Endometrial microvascular endothelial cells (primary cell): Measurements from ENCODE around the gene ECEL1. TPM values are rescaled to one million over a fixed set of nuclear protein-coding genes. Genes with fewer than 3 reads are reported as not detected.

Experiments used
- in situ Hi-C: cut with HindIII; loops from 2 replicates; pipeline ENCODE4 v1.10.0; 2017; ENCODE audit warnings: low sequenced_read_pairs, low pct_unique_long_range_greater_than_20kb; ENCODE audit errors: inconsistent ontology term
- total RNA-seq: library from RNA; depleted of rRNA; stranded (reverse); fragments of >200 nt; gene quantifications from one replicate; pipeline ENCODE4 v1.2.3, GENCODE V29; 2015; ENCODE audit errors: inconsistent ontology term

Gene ECEL1
- total RNA-seq, 1 donor from 2014 or later, result not detected

- in situ Hi-C loops, result no loop called here
Observed at GRCh38 chr2:232488097-232488711, 570 bp upstream of the ECEL1 start.

DNA sequence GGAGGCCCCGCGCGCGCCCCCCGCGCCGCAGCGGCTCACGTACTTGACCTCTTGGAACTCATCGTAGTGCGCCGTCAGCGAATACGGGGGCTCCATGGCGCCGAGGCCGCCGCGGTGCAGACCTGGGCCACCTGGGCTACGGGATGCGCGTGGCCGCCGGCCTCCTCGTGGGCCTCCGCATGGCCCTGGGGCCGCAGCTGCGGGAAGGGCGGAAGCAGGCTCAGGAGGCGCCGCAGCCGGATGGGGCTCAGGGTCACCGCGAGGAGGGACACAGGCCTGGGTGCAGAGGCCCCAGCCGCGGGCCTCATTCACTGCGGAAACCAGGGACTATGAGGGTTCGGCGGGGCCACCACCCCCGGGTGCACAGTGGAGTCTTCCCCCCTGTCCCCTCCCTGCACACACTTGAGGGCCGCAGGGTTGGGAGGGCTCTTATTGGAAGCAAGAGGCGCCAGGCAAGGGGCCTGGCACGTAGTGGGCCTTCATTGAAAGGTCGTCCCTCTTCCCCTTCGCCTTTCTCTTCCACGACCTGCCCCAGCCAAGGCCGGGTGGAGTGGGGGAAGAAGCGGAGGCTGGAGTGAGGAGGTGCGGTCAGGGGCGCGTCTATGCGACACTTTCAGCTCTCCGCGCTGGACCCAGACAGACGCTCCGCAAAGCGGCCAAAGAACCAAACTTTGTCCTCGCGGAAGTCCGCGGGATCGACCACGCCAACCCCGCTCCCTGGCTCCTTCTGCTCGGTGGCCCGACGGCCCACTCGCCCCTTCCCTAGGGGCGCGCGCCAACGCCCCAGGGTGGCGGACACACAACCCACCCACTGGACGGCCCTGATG is 863 bp downstream of the ECEL1 start:
- in situ Hi-C loops, result no loop called here

DNA sequence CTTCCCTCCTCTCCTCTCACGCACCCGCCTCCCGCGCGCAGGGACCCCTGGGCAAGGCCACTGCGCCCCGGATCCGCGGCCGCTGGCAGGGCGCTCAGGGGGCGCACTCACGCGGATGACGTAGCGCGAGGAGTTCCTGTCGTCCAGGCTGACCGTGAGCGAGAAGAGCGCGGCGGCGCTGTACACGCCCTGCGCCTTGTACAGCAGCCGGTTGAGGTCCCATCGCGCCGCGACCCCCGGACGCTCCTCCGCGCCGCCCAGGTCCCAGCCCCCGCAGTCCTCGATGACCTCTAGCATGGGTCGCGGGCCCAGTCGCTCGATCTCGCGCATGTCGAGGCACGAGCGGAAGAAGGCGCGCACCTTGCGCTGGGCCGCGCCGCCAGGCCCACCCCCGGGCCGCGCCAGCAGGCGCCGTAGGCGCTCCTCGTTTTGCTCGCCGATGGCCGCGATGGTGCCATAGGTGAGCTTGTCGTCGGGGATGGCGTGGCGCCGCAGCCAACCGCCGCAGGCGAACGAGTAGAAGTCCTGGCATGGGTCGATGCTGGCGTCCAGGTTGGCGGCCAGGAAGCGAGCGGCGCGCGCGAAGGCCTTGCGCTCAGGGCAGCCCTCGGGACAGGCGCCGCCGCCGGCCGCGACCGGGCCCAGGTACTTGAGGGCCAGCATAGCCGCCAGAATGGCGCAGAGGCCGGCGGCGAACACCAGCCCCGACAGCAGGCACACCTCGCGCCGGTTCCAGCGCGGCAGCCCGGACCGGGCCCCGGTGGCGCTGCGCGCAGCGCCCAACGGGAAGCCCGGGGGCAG is 1.7 kb downstream of the ECEL1 start:
- in situ Hi-C loops, result no loop called here

- in situ Hi-C loops, result no loop called here
Observed at GRCh38 chr2:232485348-232485756, 2.3 kb downstream of the ECEL1 start.

- in situ Hi-C loops, result no loop called here
Observed at GRCh38 chr2:232484628-232485347, 2.8 kb downstream of the ECEL1 start.

DNA sequence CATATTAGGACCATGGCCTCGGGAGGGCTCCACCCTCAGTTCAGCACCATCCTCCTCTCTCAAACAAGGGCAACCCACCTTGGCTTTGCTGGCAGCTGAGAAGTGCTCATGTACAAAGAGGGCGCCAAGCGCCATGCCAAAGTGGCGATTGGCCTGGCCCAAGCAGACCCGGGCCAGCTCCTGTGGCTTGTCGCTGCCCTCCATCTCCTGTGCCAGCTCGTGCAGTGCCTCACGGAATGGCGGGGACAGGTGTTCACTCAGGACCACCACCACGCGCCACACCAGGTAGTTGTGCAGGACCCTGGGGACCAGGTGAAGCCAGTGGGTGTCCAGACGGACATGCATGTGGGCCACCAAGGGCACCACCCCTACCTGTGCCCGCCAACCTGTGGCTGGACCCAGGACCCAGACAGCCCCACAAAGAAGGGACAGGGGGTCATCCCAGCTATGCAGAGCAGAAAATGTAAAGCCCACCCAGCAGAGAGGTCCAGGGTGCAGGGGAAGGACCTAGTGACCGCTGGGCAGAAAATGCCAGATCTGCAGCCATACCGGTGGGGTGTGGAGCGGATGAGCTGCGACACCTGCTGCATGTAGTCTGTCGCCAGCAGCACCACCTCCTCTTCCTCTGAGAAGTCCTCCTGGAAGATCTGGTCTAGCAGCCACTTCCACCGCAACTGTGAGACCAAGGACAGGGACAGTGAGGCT is 3.6 kb downstream of the ECEL1 start:
- in situ Hi-C loops, result no loop called here

DNA sequence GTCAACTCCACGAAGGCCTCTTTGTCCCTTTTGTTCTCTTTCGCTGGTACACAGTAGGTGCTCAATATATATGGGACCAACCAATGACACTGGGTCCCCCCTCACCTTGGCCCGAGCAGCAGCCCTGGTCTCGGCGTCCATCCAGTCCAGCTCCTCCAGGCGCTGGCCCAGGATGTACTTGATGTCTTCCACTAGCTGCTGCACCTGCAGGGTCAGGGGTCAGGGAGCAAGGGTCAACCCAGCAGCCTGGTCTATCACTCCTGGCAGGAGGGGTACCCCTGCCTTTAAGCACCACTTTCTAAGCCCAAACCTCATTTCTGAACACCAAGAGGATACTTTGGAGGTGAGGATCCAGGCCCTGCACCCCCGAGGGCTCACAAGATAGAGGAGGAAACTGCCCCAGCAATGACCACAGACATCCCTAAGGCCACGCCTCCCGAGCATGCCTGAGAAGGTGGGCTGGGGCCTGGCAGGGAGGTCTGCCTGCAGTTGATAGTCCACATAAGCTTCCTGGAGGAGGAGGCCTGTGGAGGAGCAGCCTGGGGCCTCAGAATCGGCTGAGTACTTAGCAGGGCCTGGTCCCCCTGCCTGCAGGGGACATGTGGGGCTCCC is 4.2 kb downstream of the ECEL1 start:
- in situ Hi-C loops, result no loop called here

GRCh38 chr2:232482301-232483238 is 5.1 kb downstream of the ECEL1 start:
- in situ Hi-C loops, result no loop called here

DNA sequence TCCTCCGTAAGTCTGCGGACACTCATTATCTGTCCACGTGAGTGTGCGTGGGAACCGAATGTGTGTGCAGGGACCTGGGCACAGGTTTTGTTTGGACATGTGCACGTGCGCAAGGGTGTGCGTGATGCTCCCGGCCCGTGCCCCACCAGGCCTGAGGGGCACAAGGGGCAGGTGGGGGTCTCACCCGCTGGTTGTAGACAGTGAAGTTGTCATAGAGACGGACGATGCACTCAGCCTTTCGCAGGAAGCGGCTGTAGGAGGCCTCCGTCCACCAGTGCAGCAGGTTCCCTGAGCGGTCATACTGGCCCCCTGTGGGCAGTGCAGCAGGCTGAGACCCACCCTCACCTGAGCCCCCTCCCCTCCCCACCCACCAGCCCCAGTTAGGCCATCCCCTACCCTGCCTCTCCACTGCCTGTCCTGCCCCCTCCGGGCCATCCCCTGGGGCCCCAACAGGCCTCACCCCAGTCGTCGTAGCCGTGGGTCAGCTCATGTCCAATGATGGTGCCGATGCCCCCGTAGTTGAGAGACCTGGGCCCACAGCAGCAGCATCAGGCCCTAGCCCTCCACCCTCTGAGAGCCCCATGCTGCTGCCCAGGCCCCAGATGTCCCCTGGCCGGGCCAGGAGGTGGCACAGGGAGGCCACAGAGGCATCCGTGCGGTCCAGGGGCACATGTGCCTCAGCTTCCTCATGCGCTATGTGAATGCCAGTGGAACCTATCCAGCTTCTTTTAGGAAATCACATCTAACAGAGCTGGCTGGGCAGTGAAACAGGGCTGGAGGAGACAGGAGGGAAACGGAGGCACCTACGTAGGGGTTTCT is 6.1 kb downstream of the ECEL1 start:
- in situ Hi-C loops, result no loop called here

DNA sequence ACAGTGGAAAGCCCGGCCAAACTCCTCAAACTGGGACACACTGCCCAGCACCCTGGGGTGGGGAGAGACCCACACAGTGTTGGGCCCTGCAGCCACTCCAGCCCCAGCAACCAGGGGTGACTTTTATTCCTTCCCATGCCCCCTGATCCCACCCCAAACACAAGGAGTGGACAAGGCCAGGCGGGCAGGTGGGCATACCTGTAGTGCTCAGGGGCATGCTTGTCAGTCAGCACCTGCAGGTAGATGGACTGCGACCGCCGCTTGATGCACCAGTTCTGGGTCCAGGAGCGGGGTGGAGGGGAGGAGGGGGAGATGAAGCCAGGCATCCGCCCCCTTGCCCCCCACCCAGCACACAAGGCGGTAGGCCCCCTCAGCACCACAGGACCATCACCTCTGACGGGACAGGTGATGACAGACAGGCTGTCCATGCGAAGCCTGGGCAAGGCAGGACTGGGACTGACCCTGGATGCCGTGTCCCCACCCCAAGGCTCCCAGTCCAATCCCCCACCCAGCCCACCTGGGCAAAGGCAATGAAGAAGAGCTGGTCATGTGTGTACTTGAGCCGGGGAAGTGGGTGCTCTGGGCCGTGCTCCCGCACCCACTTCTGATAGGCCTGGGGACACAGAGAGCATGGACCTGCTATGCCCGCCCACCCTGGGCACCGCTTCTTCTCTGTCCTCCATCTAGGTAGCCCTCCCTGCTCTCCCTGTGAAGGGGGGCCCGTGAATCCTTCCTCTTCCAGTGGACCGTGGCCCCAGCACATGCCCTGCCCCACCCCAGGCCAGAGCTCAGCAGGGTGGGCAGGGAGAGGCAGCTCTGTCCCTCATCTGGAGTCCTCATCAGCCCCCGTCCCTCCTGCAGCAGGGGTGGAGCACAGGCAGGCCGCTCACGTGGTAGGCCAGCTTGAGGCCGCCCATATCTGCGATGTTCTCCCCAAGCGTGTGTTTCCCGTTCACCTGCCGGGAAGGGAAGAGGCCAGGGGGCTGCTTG is 7.1 kb downstream of the ECEL1 start:
- in situ Hi-C loops, result no loop called here

GRCh38 chr2:232479341-232480200 is 8.1 kb downstream of the ECEL1 start:
- in situ Hi-C loops, result no loop called here

GRCh38 chr2:232478571-232479340 is 8.9 kb downstream of the ECEL1 start:
- in situ Hi-C loops, result no loop called here

GRCh38 chr2:232477751-232478510 is 9.7 kb downstream of the ECEL1 start:
- in situ Hi-C loops, result no loop called here
